Sigmoid colon (tissue), 7 donors: ENCODE results near the gene C10orf62. TPM values are rescaled to one million over a fixed set of nuclear protein-coding genes. Genes with fewer than 3 reads are reported as not detected.

Experiments used
- DNase-seq: peaks from one replicate; pipeline ENCODE4 v3.0.0-alpha.2; 2019
- H3K27ac ChIP-seq, 4 donors: fragments of 200-600 bp; sonication (generic); one replicate each; pipeline ENCODE4 v1.5.1; 2016 to 2019; ENCODE audit warnings: mild to moderate bottlenecking in 1 of 4
- H3K27me3 ChIP-seq, 3 donors: fragments of 200-600 bp; sonication (generic); one replicate each; pipeline ENCODE4 v1.5.1; 2019; ENCODE audit warnings: mild to moderate bottlenecking in 1 of 3
- H3K36me3 ChIP-seq, 4 donors: fragments of 200-600 bp; sonication (generic); one replicate each; pipeline ENCODE4 v1.5.1; 2016 to 2019
- H3K4me1 ChIP-seq, 4 donors: fragments of 200-600 bp; sonication (generic); one replicate each; pipeline ENCODE4 v1.5.1; 2017 to 2019
- H3K4me3 ChIP-seq, 4 donors: fragments of 200-600 bp; sonication (generic); one replicate each; pipeline ENCODE4 v1.5.1; 2017 to 2019; ENCODE audit warnings: mild to moderate bottlenecking in 2 of 4, moderate library complexity in 1 of 4
- H3K9me3 ChIP-seq, 4 donors: fragments of 200-600 bp in 3 of 4; sonication (generic) in 3 of 4; one replicate each; pipeline versions ENCODE4 v1.5.1 to v1.6.1; 2013 to 2019
- CTCF ChIP-seq, 4 experiments: fragments of 450-650 bp in 3 of 4; fragments of 200-600 bp in 1 of 4; IDR thresholded peaks; one replicate each; pipeline ENCODE4 v1.5.1; 2016 to 2019; ENCODE audit warnings: antibody characterized with exemption in 4 of 4, mild to moderate bottlenecking in 3 of 4, moderate library complexity in 2 of 4
- EP300 ChIP-seq, 4 donors: sonication (generic); formaldehyde crosslinking; IDR thresholded peaks; one replicate each; pipeline ENCODE4 v1.6.1; 2017; ENCODE audit warnings: antibody characterized with exemption in 4 of 4
- POLR2A ChIP-seq, 2 donors: fragments of 450-650 bp; IDR thresholded peaks; one replicate each; pipeline ENCODE4 v1.6.1; 2016; ENCODE audit warnings: antibody characterized with exemption in 2 of 2, mild to moderate bottlenecking in 2 of 2, moderate library complexity in 2 of 2
- POLR2AphosphoS5 ChIP-seq, 4 donors: sonication (generic); formaldehyde crosslinking; IDR thresholded peaks; one replicate each; pipeline ENCODE4 v1.6.1; 2017; ENCODE audit warnings: antibody characterized with exemption in 4 of 4
- WGBS, 2 donors: extraction: QIAGEN DNeasy Blood & Tissue Kit; methylation state at CpG; one replicate each; pipeline ENCODE4 v1.1.7; 2013; 5-methylcytosine and 5-hydroxymethylcytosine counted together
- intact Hi-C: fragments of 100-400 bp; cut with DNase I; formaldehyde crosslinking; loops from one replicate; pipeline ENCODE4 v1.15.1; 2023
- polyA plus RNA-seq, 3 donors: library from polyadenylated mRNA; stranded (reverse); fragments of 200-250 nt; gene quantifications; one replicate each; pipeline ENCODE4 v1.2.3, GENCODE V29; 2013
- total RNA-seq, 4 donors: library from RNA; depleted of rRNA; stranded (reverse); fragments of >200 nt; gene quantifications; one replicate each; pipeline ENCODE4 v1.1.0, GENCODE V29; 2016
- donor health status: healthy with polysubstance abuse.
- donor health status: Bipolar disorder and iron deficiency.
- donor health status: healthy.

Gene C10orf62
- total and polyA plus RNA-seq, 7 donors, result not detected

- H3K36me3 ChIP-seq, result peaks cover 0 to 9% (median 0%) of the 10 kb centered on the region in 4 donors
- no peak for DNase-seq
- H3K27me3 ChIP-seq, result no peaks in the 10 kb centered on the region
- no peaks in the 10 kb centered on the region for H3K9me3 ChIP-seq
- WGBS, 2 donors, result 91 to 99% methylated on average over 4 of the region's 4 CpGs
- H3K4me3 ChIP-seq, result no peak overlapping the region
- no peaks in the 10 kb centered on the region for H3K4me1 ChIP-seq
- intact Hi-C loops, result no loop called here
- H3K27ac ChIP-seq, result no peak overlapping the region
- TF ChIP-seq POLR2A (IDR thresholded peaks at IDR 0.05) (no peak), EP300 (IDR thresholded peaks at IDR 0.05) (no peak), CTCF (IDR thresholded peaks at IDR 0.05) (no peak)
Measured at GRCh38 chr10:97618285-97618684, 28.8 kb downstream of the C10orf62 start.

- H3K27me3 ChIP-seq, result no peaks in the 10 kb centered on the region
- no peak overlapping the region for H3K4me3 ChIP-seq
- no peak overlapping the region for H3K27ac ChIP-seq
- intact Hi-C loops, result no loop called here
- no peaks in the 10 kb centered on the region for H3K4me1 ChIP-seq
- no peaks in the 10 kb centered on the region for H3K9me3 ChIP-seq
- 95 to 97% methylated on average over 4 of the region's 4 CpGs for WGBS, 2 donors
- H3K36me3 ChIP-seq, result peaks cover 0 to 9% (median 0%) of the 10 kb centered on the region in 4 donors
- TF ChIP-seq POLR2A (IDR thresholded peaks at IDR 0.05) (no peak), POLR2AphosphoS5 (IDR thresholded peaks at IDR 0.05) (no peak), EP300 (IDR thresholded peaks at IDR 0.05) (no peak), CTCF (IDR thresholded peaks at IDR 0.05) (no peak)
- DNase-seq, result no peak
Measured at GRCh38 chr10:97618733-97619132, 29.2 kb downstream of the C10orf62 start.

GRCh38 chr10:97623277-97623676 lies 33.8 kb downstream of the C10orf62 start:
- H3K27me3 ChIP-seq, result no peaks in the 10 kb centered on the region
- TF ChIP-seq CTCF (IDR thresholded peaks at IDR 0.05) (no peak), POLR2AphosphoS5 (IDR thresholded peaks at IDR 0.05) (no peak), POLR2A (IDR thresholded peaks at IDR 0.05) (no peak), EP300 (IDR thresholded peaks at IDR 0.05) (no peak)
- no peak overlapping the region for H3K27ac ChIP-seq
- no peaks in the 10 kb centered on the region for H3K9me3 ChIP-seq
- WGBS, 2 donors, result 96 to 97% methylated on average over 1 of the region's 1 CpG
- no peak overlapping the region for H3K4me3 ChIP-seq
- DNase-seq, result no peak
- H3K36me3 ChIP-seq, result no peaks in the 10 kb centered on the region
- no peaks in the 10 kb centered on the region for H3K4me1 ChIP-seq
- intact Hi-C loops, result no loop called here

- intact Hi-C loops, result no loop called here
- 73 to 77% methylated on average over 4 of the region's 4 CpGs for WGBS, 2 donors
- H3K9me3 ChIP-seq, result no peaks in the 10 kb centered on the region
- no peaks in the 10 kb centered on the region for H3K27me3 ChIP-seq
- H3K36me3 ChIP-seq, result no peaks in the 10 kb centered on the region
- H3K4me1 ChIP-seq, result peaks cover 0 to 5% (median 2%) of the 10 kb centered on the region in 4 donors
- no peak overlapping the region for H3K27ac ChIP-seq
- no peak for DNase-seq
- no peak for TF ChIP-seq EP300 (IDR thresholded peaks at IDR 0.05)
- no peak overlapping the region for H3K4me3 ChIP-seq
Measured at GRCh38 chr10:97627731-97628130, 38.2 kb downstream of the C10orf62 start.

- intact Hi-C loops, result no loop called here
- no peak for DNase-seq
- no peak overlapping the region for H3K27ac ChIP-seq
- peaks cover 0 to 9% (median 3%) of the 10 kb centered on the region in 4 donors for H3K4me1 ChIP-seq
- H3K9me3 ChIP-seq, result no peaks in the 10 kb centered on the region
- WGBS, 2 donors, result 73 to 86% methylated on average over 3 of the region's 3 CpGs
- no peak overlapping the region for H3K4me3 ChIP-seq
- TF ChIP-seq CTCF (IDR thresholded peaks at IDR 0.05) (no peak), POLR2AphosphoS5 (IDR thresholded peaks at IDR 0.05) (no peak), EP300 (IDR thresholded peaks at IDR 0.05) (no peak), POLR2A (IDR thresholded peaks at IDR 0.05) (no peak)
- H3K36me3 ChIP-seq, result no peaks in the 10 kb centered on the region
- H3K27me3 ChIP-seq, result no peaks in the 10 kb centered on the region
Measured at GRCh38 chr10:97628228-97628627, 38.7 kb downstream of the C10orf62 start.
